Middle frontal gyrus (tissue), 1 donor: ENCODE measurements around the gene RCOR1.
"Not testable (repeated sequence)": the region's sequence is repeated elsewhere in the genome, so short reads cannot be mapped to it uniquely, and the experiment has no call there.

Source experiments
- DNase-seq: peaks from one replicate; pipeline ENCODE4 v3.0.0-alpha.2; 2015; ENCODE audit warnings: low spot score; ENCODE audit errors: extremely low spot score

The RCOR1 gene

DNA sequence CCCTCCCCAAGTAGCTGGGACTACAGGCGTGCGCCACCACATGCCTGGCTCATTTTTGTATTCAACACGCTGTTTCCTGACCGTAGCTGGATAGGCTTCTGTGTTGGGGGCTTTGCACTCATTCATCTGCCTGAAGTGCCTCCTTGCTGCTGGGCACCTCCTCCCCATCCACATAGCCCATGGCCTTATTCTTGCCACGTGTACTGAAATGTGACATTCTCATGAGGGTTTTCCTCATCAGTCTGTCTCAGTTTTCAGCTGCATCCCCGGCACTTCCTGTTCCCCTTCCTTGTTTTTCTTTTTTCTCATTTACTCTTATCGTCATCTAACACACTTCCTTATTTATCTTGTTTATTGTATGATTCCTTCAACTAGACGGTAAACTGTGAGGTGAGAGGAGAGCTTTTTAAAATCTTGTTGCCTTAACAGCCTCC lies 36.6 kb downstream of the RCOR1 start:
- no peak for DNase-seq

DNA sequence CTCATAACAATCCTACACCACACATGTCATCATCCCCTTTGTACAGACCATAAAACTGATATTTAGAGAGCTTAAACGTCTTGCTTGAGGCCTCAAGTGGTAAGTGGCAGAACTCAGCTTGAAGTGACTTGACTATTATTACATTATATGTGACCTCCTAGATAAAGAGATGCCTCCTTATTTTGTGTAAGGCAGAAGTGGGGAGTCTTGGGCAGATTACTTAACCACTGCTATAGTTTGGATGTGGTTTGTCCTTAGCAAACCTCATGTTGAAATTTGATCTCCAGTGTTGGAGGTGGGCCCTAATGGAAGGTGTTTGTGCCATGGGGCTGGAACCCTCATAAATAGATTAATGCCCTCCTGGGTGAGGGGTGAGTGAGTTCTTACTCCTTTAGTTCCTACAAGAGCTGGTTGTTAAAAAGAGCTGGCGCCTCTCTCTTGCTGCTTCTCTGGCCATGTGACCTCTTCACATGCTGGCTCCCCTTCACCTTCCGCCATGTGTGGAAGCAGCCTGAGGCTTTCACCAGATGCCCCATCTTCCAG lies 37.4 kb downstream of the RCOR1 start:
- DNase-seq, result no peak

DNA sequence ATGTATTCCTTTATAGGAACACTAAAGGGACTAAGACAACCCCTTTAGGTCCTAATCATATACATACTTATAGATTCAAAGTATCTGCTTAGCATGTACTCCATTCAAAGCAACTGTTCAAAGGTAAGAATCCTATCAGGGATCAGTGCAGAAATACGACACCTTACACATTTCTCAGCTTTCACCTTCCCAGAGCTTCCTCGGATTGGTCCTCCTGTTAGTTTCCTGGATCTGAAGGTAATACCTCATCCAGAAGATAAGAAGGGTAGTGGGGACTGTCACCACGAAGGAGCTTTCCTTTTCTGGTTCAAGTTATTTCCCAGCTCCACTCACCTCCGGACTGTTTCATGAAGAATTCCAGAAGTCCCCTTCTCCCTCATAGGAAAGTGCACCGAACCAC lies 38.0 kb downstream of the RCOR1 start:
- DNase-seq, result no peak

DNA sequence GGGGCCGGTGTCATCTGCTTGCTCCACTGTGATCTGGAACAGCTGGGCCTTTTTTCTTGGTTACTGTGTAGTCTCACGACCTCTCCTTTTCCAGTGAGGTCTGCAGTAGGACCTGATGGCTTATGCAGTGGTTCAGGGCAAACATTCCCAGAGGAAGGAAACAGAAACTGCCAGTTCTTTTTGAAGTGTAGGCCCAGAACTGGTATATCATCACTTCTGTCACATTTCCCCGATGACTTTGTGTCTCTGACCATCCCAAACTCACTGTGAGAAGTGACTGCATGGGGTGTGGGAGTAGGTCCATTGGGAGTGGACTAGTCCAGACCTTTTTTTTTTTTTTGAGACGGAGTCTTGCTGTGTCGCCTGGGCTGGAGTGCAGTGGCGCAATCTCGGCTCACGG lies 38.4 kb downstream of the RCOR1 start:
- DNase-seq, result no peak

DNA sequence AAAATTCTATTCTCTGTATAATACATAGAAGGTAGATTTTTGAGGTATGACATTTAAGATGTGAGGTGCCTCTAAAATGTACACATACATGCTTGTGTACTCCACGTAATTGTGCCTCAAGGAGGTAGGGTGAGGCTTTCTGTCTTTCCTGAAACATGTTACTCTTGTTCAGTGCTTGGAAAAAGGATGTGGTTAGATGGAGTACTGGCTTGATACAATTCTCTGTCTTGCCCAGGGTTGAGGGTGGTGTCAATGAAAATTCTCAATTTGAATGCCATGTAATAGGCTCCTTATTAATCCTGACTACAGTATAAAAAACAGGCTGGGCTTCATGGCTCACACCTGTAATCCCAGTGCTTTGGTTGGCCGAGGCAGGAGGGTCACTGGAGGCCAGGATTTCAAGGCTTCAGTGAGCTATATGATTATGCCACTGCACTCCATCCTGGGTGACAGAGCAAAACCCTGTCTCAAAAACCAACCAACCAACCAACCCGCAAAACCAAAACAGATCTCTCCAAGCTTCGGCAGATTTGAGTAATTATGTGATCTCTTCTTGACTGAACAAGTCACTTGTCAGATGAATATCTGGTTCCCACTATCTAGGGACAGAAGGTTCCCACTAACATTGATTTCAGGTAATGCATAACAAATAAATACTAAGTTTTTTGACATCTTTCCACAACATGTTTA lies 41.6 kb downstream of the RCOR1 start:
- DNase-seq, result no peak

DNA sequence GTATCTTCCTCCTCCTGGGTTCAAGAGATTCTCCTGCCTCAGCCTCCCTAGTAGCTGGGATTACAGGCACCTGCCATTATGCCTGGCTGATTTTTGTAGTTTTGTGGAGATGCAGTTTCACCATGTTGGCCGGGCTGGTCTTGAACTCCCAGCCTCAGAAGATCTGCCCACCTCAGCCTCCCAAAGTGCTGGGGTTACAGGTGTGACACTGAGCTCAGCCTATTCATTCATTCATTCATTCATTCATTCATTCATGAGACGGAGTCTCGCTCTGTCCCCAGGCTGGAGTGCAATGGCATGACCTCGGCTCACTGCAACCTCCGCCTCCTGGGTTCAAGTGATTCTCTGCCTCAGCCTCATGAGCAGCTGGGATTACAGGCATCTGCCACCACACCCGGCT lies 47.2 kb downstream of the RCOR1 start:
- not testable (repeated sequence) for DNase-seq

DNA sequence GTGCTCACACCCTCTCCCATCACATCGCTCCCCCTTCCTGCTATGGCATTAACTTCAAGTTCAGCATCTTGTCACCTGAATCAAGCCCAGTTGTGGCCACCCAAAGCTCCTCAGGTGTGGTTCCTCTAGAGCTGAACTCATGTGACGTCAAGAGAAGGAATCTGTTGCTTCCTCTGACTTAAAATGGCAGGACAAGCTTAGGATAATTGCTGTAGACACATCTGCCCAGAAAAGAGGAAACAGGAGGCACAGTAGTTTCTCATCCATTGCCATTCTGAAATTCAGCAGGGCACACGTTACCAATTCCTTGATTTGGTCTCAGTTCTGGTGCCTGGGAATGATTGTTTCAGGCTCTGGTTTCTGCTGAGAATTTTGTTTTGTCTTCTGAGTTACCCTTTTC lies 52.1 kb downstream of the RCOR1 start:
- DNase-seq, result no peak

DNA sequence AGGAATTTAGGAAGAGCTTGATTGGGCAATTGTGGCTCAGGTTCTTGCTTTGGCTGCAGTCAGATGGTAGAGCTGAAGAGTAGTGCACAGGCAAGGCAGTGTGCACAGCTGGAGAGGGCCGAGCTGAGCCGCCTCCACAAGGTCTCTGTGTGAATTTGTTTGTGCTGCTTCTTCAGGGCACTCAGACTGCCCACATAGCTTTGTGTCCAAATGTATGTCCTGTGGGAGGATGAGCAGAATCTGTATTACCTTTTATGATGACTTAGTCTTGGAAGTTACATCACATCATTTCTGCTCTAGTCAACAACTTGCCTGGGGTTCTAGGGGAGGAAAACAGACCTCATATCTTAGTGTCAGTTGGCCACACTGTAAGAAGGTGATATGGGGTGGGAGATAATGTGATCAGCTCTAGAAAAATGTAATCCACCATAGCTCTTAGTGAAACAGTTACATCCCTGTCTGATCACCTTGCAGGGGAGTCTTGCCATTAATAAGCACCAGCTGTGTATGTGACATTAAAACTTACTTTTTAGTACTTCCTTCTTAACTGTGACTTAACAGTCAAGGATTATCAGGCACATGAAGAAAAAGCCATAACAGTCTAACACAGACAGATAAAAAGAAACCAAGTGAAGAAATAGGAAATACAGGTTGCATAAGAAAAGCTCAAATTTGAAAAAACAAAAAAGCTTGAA lies 53.4 kb downstream of the RCOR1 start:
- DNase-seq, result no peak

DNA sequence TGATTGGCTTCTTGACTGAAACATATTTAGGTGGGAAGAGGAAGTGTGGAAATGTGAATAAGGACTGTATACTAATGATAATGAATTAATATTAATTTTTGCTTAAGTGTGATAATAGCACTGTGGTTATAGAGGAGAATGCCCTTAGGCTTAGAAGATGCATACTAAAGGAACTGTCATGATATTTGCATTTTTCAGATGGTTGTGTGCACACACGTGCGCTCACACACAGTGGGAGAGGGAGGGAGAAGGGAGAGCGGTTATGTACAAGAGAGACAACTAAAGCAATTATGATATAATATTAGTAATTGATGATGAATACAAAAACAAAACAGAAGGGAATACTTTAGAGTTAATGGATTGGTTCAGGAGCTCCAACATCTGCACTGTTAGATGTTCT lies 54.2 kb downstream of the RCOR1 start:
- DNase-seq, result no peak

DNA sequence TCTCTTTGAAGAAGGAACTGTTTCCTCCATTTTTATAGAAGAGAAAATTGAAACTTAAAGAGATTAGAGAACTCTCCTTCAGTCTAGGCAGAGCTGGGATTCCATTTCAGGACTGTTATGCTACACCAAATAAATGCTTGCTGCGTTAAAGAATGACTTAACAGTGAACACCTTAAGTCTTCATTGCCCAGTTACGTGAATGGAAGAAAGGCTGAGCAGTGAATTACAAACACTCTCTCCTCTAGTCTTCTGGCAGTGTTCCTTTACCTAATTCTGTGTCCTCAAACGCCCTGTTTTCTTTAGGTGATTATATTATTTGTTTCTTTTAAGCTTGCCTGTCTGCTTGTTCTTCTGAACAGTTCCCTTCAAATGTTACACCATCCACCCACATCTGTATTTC lies 59.7 kb downstream of the RCOR1 start:
- no peak for DNase-seq

DNA sequence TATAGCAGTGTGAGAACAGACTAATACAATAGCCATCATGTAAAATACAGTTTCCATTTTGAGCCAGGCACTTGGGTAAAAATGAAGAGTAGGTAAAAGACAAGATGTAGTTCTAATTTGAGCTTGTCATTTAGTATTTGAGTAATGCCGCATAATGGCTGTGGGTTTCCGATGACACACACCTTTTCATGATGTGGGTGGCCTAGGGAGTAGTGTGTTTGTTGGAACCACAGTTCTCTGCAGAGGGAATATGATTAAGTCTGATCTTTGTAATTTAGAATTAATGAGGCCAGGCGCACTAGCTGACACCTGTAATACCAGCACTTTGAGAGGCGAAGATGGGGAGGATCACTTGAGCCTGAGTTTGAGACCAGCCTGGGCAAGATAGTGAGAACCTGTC lies 61.8 kb downstream of the RCOR1 start:
- no peak for DNase-seq

DNA sequence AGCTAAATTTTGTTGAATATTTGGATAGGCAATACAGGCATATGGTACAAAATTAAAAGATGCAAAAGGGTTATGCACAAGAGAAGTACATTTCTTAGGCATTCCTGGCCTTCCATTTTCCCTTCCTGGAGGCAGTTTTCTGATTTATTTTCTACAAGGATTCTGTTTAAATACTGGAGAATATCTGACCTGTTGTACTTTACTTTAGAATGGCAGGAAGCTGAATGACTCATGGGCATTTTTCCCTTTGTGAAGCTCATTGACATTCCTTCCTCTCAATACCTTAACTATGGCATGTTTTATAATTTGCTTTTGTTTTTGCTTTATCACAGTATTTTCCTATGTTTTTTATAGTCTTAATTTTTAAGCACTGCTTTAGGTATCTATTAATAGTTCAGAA lies 62.7 kb downstream of the RCOR1 start:
- DNase-seq, result no peak

DNA sequence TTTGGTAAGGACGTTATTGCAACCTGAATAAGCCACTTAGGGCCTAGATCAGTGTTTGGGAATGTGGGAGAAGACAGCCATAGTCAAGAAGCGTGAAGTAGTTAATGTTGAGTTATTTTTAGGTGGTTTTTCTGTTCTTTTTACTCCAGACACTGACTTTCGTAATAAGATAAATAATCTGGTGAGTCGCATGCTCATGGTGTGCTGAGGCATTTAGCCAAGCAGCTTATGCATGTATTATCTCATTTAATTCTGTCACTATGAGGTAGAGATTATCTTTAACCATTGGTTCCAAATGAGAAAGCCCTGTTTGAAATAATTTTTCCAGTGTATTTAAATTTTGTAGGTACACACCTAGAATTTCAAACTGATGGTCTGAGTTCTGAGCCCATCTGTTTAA lies 67.3 kb downstream of the RCOR1 start:
- no peak for DNase-seq

DNA sequence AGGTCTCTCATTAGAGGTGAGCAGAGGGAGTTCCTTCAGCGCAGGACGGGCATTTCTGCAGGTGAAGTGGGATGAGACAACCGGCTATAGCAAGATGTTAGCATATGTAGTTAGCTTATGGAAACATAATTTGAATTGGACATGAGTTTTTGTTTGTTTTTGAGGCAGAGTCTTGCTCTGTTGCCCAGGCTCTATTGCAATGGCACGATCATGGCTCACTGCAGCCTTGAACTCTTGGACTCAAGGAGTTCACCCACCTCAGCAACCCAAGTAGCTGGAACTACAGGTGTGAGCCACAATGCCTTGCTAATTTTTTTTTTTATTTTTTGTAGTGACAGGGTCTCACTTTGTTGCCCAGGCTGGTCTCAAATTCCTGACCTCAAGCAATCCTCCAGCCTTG lies 69.2 kb downstream of the RCOR1 start:
- no peak for DNase-seq

DNA sequence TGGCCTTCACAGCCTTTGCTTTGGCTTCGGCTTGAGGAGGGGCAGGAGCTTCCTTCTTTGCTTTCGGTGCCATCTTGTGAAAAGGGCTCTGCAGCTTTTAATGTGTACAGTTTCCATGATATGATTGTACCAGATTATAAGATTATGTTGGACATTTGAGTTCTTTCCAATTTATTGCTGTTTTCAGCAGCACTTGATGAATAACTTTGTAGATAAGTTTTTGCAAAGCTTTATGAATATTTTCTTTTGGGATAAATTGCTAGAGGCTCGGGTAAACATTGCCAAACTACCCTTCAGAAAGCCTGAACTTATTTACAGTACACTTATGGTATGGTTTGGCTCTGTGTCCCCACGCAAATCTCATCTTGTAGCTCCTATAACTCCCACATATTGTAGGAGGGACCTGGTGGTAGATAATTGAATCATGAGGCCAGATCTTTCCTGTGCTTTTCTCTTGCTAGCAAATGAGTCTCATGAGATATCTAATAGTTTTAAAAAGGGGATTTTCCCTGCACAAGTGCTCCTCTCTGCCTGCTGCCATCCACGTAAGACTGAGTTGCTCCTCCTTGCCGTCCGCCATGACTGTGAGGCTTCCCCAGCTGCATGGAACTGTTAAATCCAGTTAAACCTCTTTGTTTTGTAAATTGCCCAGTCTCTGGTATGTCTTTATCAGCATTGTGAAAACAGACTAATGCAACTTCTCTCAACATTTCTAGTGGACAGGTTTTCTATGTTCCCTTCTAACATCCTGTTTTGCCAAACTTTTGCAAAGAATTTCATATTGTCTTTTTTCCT lies 70.4 kb downstream of the RCOR1 start:
- DNase-seq, result no peak

DNA sequence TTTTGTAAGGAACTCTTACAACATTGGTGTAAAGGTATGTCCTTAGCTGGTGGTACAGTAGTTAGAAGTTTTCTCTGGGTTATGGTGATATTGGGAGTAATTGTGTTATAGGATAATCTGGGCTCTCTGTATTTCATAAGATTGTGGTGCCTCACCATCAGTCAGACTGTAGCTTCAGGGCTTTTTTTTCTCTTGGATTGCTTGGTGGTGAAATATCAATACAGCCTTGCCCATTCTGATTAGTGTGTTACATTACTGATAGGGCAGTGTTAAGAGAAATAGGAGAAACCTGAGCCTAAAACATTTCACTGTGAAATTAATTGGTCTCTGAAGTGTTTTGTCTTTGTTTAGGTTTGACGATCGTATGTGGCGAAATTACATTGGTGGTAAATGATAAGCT lies 71.0 kb downstream of the RCOR1 start:
- DNase-seq, result no peak

DNA sequence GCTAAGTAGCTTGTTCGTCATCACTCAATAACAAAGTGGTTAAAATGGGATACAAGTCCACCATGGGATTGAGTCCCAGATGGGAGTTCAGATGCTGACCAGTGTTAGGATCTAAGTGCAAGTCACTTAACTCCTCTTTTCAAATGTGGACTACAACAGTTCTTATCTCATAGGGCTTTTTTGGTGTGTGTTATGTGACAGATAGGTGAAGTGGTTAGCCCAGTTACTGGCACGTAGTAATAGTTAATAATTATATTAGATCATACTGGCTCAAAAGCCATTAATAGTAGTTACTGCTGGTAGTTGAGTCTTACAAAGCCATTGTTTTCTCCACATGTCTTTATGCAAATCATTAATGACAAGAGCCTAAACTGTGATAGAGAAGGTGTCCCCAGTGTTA lies 73.2 kb downstream of the RCOR1 start:
- no peak for DNase-seq

DNA sequence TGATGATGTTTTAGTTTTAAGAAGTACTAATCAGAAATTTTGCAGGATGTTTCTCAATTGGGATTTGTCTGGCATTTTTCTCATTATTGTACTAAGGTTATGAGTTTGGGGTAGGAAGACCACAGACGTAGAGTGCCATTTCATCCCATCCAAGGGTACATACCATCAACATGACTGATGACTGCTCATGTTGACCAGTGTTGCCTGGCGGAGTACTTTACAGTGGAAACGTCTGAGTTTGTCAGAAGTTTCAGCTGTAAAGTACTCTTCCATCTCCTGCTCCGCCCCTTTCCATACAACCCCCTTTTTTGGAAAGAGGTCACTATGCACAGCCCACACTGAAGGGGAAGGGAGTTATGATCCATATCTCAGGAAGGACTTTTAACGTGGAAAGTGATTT lies 74.2 kb downstream of the RCOR1 start:
- no peak for DNase-seq

DNA sequence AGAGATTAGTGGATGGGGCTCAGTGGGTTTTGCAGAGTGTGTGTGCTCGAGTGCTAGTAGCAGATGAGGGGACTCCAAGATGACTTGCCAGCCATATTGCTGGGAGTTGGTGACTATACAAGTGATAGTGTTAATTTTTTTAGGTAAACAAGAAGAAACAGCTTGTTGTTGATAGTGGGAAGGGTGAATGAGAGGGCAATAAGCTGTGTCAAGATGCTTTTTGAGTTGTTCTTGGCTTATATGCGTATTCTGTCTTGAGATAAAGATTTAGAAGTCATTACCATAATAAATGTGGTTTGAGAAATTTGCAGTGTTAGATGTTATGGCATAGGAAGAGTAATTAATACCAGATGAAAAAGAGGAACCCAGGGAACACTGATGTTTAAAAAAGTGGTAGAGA lies 75.3 kb downstream of the RCOR1 start:
- DNase-seq, result no peak

DNA sequence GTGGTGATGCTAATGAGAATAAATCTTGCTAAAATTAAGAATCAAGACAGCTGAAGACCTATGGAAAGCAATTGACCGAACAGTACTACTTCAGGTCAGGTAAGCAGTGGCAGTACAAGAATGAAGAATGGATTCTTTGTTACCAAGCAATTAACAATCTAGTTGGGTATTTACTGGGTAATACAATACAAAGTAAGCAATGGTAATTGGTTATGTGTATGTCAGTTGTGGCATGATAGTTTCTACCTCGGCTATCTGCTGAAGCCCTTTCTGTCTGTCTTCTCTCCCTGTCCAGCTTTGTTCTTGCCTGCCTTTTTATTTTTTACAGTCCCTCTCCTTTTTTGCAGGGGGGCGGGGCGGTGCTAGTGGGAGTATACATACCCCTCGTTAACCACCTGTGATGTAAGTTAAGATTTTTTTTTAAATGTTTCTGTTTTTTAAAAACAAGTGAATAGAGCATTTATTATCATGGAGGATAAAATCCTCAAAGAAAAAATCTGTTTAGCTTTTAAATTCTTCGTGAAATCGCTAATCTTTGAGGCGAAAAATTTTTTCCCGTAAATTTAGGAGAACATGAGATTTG lies 75.9 kb downstream of the RCOR1 start:
- DNase-seq, result no peak

DNA sequence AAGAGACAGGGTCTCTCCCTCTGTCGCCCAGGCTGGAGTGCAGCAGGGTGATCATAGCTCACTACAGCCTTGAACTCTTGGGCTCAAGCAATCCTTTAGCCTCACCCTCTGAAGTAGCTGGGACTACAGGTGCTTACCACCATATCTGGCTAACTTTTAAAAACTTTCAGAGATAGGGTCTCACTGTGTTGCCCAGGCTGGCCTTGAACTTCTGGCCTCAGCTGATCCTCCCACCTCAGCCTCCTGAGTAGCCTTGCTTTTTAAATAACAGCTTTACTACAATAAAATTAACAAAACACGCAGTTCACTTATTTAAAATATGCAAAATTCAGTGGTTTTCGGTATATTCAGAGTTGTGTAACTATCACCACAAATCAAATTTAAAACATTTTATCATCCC lies 79.0 kb downstream of the RCOR1 start:
- DNase-seq, result no peak

DNA sequence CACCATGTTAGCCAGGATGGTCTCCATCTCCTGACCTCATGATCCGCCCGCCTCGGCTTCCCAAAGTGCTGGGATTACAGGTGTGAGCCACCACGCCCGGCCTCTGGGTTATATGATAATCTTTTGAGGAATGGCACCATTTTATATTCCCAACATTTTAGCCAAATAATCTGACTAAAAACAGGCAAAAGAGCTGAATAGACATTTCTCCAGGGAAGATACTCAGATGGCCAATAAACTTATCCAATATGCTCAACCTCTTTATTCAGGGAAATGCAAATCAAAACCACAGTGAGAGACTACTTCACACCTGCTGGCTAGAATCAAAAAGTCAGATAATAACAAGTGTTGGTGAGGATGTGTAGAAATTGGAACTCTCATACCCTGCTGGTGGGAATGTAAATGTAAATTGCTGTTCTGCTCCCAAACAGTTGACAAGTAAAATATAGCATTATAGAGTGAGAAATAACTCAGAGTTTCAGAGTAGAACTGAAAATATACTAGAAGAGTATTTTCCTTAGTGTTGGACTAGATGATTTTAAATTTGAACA lies 80.0 kb downstream of the RCOR1 start:
- DNase-seq, result no peak
